NOMO-1 (cell line): ENCODE measurements around the gene IP6K2.

Experiments
- DNase-seq, 2 experiments: peaks; one replicate each; lab custom pipeline; 2025; ENCODE audit not compliant: unreplicated experiment in 2 of 2; lab: John Stamatoyannopoulos, UW

The IP6K2 gene

GRCh38 chr3:48692551-48692950, 24.5 kb downstream of the IP6K2 start:
- DNase-seq = no peak

GRCh38 chr3:48690846-48691458, 26.1 kb downstream of the IP6K2 start:
- DNase-seq = no peak

GRCh38 chr3:48689384-48689783, 27.6 kb downstream of the IP6K2 start:
- no peak for DNase-seq

- DNase-seq = no peak
Measured at GRCh38 chr3:48688737-48689075, 28.3 kb downstream of the IP6K2 start.

GRCh38 chr3:48688032-48688736, 28.8 kb downstream of the IP6K2 start:
- DNase-seq = no peak

- DNase-seq = no peak
Measured at GRCh38 chr3:48687220-48687678, 29.8 kb downstream of the IP6K2 start.

- DNase-seq = no peak
Measured at GRCh38 chr3:48686538-48687219, 30.3 kb downstream of the IP6K2 start.

- peak; percentile 76 to 80 for DNase-seq
Measured at GRCh38 chr3:48685603-48686511, 31.2 kb downstream of the IP6K2 start, which contains the start of gene NCKIPSD. TSS of gene NCKIPSD (minus strand) at chr3:48685915. CDS start at chr3:48685807, 108 bp downstream.

- DNase-seq = no peak
Measured at GRCh38 chr3:48685293-48685602, 31.8 kb downstream of the IP6K2 start.

- DNase-seq = peak; percentile 38 to 59
Measured at GRCh38 chr3:48684480-48685143, 32.4 kb downstream of the IP6K2 start.

GRCh38 chr3:48684054-48684349, 33.0 kb downstream of the IP6K2 start:
- no peak for DNase-seq

GRCh38 chr3:48682786-48683185, 34.2 kb downstream of the IP6K2 start:
- DNase-seq = no peak

GRCh38 chr3:48681974-48682610, 34.9 kb downstream of the IP6K2 start:
- DNase-seq = no peak

GRCh38 chr3:48681541-48681880, 35.5 kb downstream of the IP6K2 start:
- no peak for DNase-seq

- no peak for DNase-seq
Measured at GRCh38 chr3:48680811-48681540, 36.0 kb downstream of the IP6K2 start.

- DNase-seq = peak in 1 of 2 experiments; percentile 24
Measured at GRCh38 chr3:48679411-48680391, 37.3 kb downstream of the IP6K2 start.

GRCh38 chr3:48678566-48679380, 38.2 kb downstream of the IP6K2 start:
- no peak for DNase-seq

- DNase-seq = no peak
Measured at GRCh38 chr3:48678056-48678455, 39.0 kb downstream of the IP6K2 start.
